ENCODE measurements around the gene PTPRD.

Gene PTPRD

DNA sequence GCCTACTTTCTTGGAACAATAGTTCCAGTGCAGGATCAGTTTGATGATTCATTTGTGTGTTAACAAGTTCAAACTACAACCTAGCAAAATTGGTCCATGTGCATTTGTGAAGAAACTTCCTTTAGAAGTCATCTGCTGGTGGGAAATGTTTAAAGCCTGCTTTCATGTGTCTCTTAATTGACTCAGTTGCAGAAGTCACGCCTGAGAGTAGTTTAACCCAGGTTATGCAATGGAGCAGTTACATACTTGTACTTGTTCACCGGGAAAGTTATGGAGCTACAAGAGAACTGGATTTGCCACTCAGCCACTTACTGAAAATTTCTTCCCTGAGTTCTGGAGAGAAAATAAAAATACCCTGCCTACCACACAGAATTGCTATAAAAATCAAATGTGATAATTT is 1397.8 kb downstream of the PTPRD start:
- H2AFZ ChIP-seq (ENCODE audit: low read depth): no peak overlapping the region
- no peaks in the 10 kb centered on the region for H3K79me2 ChIP-seq (ENCODE audit: insufficient read depth, low read depth)
- H3K27me3 ChIP-seq (ENCODE audit: insufficient read depth, low read depth): no peaks in the 10 kb centered on the region
- H4K20me1 ChIP-seq (ENCODE audit: insufficient read depth): no peaks in the 10 kb centered on the region
- no peaks in the 10 kb centered on the region for H3K4me1 ChIP-seq (ENCODE audit: low read depth, poor library complexity, severe bottlenecking)
- TF ChIP-seq, protein P1, sequence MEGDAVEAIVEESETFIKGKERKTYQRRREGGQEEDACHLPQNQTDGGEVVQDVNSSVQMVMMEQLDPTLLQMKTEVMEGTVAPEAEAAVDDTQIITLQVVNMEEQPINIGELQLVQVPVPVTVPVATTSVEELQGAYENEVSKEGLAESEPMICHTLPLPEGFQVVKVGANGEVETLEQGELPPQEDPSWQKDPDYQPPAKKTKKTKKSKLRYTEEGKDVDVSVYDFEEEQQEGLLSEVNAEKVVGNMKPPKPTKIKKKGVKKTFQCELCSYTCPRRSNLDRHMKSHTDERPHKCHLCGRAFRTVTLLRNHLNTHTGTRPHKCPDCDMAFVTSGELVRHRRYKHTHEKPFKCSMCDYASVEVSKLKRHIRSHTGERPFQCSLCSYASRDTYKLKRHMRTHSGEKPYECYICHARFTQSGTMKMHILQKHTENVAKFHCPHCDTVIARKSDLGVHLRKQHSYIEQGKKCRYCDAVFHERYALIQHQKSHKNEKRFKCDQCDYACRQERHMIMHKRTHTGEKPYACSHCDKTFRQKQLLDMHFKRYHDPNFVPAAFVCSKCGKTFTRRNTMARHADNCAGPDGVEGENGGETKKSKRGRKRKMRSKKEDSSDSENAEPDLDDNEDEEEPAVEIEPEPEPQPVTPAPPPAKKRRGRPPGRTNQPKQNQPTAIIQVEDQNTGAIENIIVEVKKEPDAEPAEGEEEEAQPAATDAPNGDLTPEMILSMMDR (conservative IDR thresholded peaks at IDR 0.05; ENCODE audit: low read depth, low read length): no peak
- H3K36me3 ChIP-seq (ENCODE audit: insufficient read depth): no peaks in the 10 kb centered on the region
- H3K9ac ChIP-seq: no peak overlapping the region
- no peak overlapping the region for H3K27ac ChIP-seq
- H3K4me3 ChIP-seq (IDR thresholded peaks at IDR 0.05; ENCODE audit: insufficient read depth, low read depth, low read length): no peak overlapping the region
- no peak overlapping the region for H3K4me2 ChIP-seq

DNA sequence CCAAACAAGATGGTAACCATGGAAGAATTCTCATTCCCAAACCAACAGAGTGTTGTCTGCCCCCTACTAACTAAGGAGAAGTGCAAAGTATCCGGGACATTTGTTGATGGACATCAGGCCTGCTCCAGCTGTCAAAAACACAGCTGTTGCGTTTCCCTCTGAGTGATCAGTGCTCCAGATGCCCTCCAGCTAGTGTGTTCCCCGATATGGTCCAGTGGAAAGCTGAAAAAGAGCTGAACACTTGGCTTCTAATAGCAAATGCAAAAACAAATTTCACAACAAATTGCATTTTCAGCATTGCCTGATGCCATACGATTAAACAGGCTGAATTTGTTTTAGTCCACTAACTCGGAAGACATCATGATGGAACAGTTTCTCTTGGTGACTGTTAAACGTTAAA is 1398.7 kb downstream of the PTPRD start:
- Histone ChIP-seq H3K4me1 (ENCODE audit: low read depth, poor library complexity, severe bottlenecking) (no peaks in the 10 kb centered on the region), H3K9ac (no peak overlapping the region), H4K20me1 (ENCODE audit: insufficient read depth) (no peaks in the 10 kb centered on the region), H3K4me2 (no peak overlapping the region), H3K36me3 (ENCODE audit: insufficient read depth) (no peaks in the 10 kb centered on the region), H2AFZ (ENCODE audit: low read depth) (no peak overlapping the region), H3K4me3 (IDR thresholded peaks at IDR 0.05; ENCODE audit: insufficient read depth, low read depth, low read length) (no peak overlapping the region), H3K79me2 (ENCODE audit: insufficient read depth, low read depth) (no peaks in the 10 kb centered on the region), H3K27ac (no peak overlapping the region), H3K27me3 (ENCODE audit: insufficient read depth, low read depth) (no peaks in the 10 kb centered on the region)
- TF ChIP-seq, protein P1 (conservative IDR thresholded peaks at IDR 0.05; ENCODE audit: low read depth, low read length): no peak

DNA sequence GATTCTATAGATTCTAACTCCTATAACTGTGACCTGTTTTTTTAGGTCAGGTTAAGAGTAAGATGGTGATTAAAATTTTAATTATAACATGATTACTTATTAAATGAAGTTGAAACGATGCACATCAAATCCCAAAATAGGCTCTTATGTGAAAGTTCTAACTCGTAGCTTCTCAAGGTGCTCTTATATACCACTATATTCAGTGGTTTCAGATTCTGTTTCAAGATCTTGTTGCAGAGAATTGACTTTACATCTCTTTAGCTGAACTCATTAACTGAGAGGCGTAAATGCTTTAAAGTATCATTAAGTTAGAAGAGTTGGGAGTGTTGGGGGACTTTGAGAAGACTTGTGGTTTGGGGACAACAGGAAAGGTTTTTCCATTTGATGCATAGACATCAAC is 1399.8 kb downstream of the PTPRD start:
- H3K4me3 ChIP-seq (IDR thresholded peaks at IDR 0.05; ENCODE audit: insufficient read depth, low read depth, low read length): no peak overlapping the region
- no peaks in the 10 kb centered on the region for H3K79me2 ChIP-seq (ENCODE audit: insufficient read depth, low read depth)
- H3K36me3 ChIP-seq (ENCODE audit: insufficient read depth): no peaks in the 10 kb centered on the region
- no peak overlapping the region for H3K27ac ChIP-seq
- no peaks in the 10 kb centered on the region for H4K20me1 ChIP-seq (ENCODE audit: insufficient read depth)
- H3K27me3 ChIP-seq (ENCODE audit: insufficient read depth, low read depth): no peaks in the 10 kb centered on the region
- TF ChIP-seq, protein P1 (conservative IDR thresholded peaks at IDR 0.05; ENCODE audit: low read depth, low read length): no peak
- H3K4me1 ChIP-seq (ENCODE audit: low read depth, poor library complexity, severe bottlenecking): no peaks in the 10 kb centered on the region
- no peak overlapping the region for H3K4me2 ChIP-seq
- no peak overlapping the region for H3K9ac ChIP-seq
- H2AFZ ChIP-seq (ENCODE audit: low read depth): no peak overlapping the region

DNA sequence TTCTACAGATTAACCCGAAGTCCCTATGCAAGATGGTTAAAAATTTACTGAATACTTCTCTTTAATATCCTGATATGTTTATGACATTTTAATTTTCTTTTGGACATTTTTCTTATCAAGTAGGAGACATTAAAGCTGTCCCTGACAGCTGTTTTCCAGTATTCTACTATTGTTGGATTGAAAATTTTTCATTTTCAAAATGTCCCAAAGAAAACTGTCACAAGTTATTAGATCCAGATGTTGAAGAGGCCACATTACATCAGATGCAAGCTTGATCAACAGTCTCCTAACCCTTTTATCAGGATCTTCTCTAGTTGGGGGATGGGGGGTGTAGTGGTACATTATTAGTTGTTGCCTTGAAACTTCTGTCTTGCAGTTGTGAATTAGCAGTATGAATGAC is 1410.5 kb downstream of the PTPRD start:
- no peaks in the 10 kb centered on the region for H3K79me2 ChIP-seq (ENCODE audit: insufficient read depth, low read depth)
- H3K36me3 ChIP-seq (ENCODE audit: insufficient read depth): no peaks in the 10 kb centered on the region
- H3K9ac ChIP-seq: no peak overlapping the region
- no peaks in the 10 kb centered on the region for H3K27me3 ChIP-seq (ENCODE audit: insufficient read depth, low read depth)
- no peak overlapping the region for H3K4me2 ChIP-seq
- TF ChIP-seq, protein P1 (conservative IDR thresholded peaks at IDR 0.05; ENCODE audit: low read depth, low read length): no peak
- H3K27ac ChIP-seq: no peak overlapping the region
- no peaks in the 10 kb centered on the region for H4K20me1 ChIP-seq (ENCODE audit: insufficient read depth)
- H3K4me1 ChIP-seq (ENCODE audit: low read depth, poor library complexity, severe bottlenecking): no peaks in the 10 kb centered on the region
- H2AFZ ChIP-seq (ENCODE audit: low read depth): no peak overlapping the region
- no peak overlapping the region for H3K4me3 ChIP-seq (IDR thresholded peaks at IDR 0.05; ENCODE audit: insufficient read depth, low read depth, low read length)

DNA sequence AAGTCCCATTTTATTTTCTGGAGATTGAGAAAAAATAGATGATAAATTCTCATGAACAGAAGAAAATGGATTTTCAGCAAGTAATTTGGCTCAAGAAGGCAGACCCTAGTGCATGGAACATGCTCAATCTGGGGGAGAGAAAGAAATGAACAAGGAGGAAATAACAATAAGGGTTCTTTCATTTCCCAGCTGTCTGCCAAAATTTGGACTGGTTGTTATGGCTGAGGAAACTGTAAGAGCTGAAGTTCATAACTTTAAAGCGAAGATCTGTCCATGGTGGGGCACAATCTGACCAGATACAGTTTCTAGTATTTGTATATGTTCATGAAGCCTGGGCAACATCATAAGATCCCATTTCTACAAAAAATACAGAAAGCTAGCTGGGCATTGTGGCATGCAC is 1426.7 kb downstream of the PTPRD start:
- no peaks in the 10 kb centered on the region for H3K27me3 ChIP-seq (ENCODE audit: insufficient read depth, low read depth)
- TF ChIP-seq, protein P1 (conservative IDR thresholded peaks at IDR 0.05; ENCODE audit: low read depth, low read length): no peak

More for the DNA sequence above, 1426.7 kb downstream of the PTPRD start:
- Histone ChIP-seq H4K20me1 (ENCODE audit: insufficient read depth) (no peaks in the 10 kb centered on the region), H3K27ac (no peak overlapping the region), H3K4me2 (no peak overlapping the region), H3K79me2 (ENCODE audit: insufficient read depth, low read depth) (no peaks in the 10 kb centered on the region), H3K9ac (no peak overlapping the region), H3K36me3 (ENCODE audit: insufficient read depth) (no peaks in the 10 kb centered on the region), H3K4me1 (ENCODE audit: low read depth, poor library complexity, severe bottlenecking) (no peaks in the 10 kb centered on the region), H2AFZ (ENCODE audit: low read depth) (no peak overlapping the region), H3K4me3 (IDR thresholded peaks at IDR 0.05; ENCODE audit: insufficient read depth, low read depth, low read length) (no peak overlapping the region)

Measured in KMS-11 (cell line).